ENCODE data around the gene TNIP2.

GRCh38 chr4:2788532-2789103 lies 32.5 kb upstream of the TNIP2 start:
- TF ChIP-seq FOXA1 (IDR thresholded peaks at IDR 0.05) (no peak), CTCF (IDR thresholded peaks at IDR 0.05; ENCODE audit: low read depth, low read length, missing input control) (no peak), SP1 (IDR thresholded peaks at IDR 0.05) (no peak), HNF4A (conservative IDR thresholded peaks at IDR 0.05) (no peak)
- TF ChIP-seq, protein P1, sequence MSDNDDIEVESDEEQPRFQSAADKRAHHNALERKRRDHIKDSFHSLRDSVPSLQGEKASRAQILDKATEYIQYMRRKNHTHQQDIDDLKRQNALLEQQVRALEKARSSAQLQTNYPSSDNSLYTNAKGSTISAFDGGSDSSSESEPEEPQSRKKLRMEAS (IDR thresholded peaks at IDR 0.05), result no peak
